Heart right ventricle (tissue), 16 donors: Measurements from ENCODE around the gene CDCA3. TPM values are rescaled to one million over a fixed set of nuclear protein-coding genes. Genes with fewer than 3 reads are reported as not detected.

Experiments
- ATAC-seq, 8 donors: fragments of 200-7000 bp; cut with Tn5 transposase; one replicate each; pipeline ENCODE4 v1.9.1; 2020; ENCODE audit warnings: mild to moderate bottlenecking in 8 of 8, moderate library complexity in 8 of 8, moderate number of reproducible peaks in 1 of 8
- DNase-seq, 2 donors: peaks; one replicate each; pipeline ENCODE4 v3.0.0-alpha.2; 2020
- H3K27ac ChIP-seq, 10 donors: fragments of 200-600 bp; sonication (generic) in 2 of 10; one replicate each; pipeline versions ENCODE4 v1.5.0 to v1.8.0; 2020 to 2022; ENCODE audit warnings: mild to moderate bottlenecking in 3 of 10
- H3K27me3 ChIP-seq, 7 donors: fragments of 200-600 bp; one replicate each; pipeline ENCODE4 v1.8.0; 2021 to 2022; ENCODE audit warnings: mild to moderate bottlenecking in 2 of 7
- H3K36me3 ChIP-seq, 9 donors: fragments of 200-600 bp; sonication (generic) in 1 of 9; one replicate each; pipeline versions ENCODE4 v1.5.0 to v1.8.0; 2020 to 2022; ENCODE audit warnings: mild to moderate bottlenecking in 2 of 9
- H3K4me1 ChIP-seq, 9 donors: fragments of 200-600 bp; sonication (generic) in 1 of 9; one replicate each; pipeline versions ENCODE4 v1.5.0 to v1.8.0; 2020 to 2022; ENCODE audit warnings: mild to moderate bottlenecking in 4 of 9
- H3K4me3 ChIP-seq, 10 donors: fragments of 200-600 bp; sonication (generic) in 2 of 10; one replicate each; pipeline versions ENCODE4 v1.5.0 to v1.8.0; 2020 to 2022; ENCODE audit warnings: mild to moderate bottlenecking in 7 of 10, moderate library complexity in 2 of 10
- H3K9me3 ChIP-seq, 11 donors: fragments of 200-600 bp in 10 of 11; sonication (generic) in 2 of 11; one replicate each; pipeline versions ENCODE4 v1.5.0 to v1.8.0; 2013 to 2022; ENCODE audit warnings: mild to moderate bottlenecking in 2 of 11, control low read depth in 1 of 11, moderate library complexity in 1 of 11
- whole genome bisulfite sequencing, 2 donors: extraction: QIAGEN DNeasy Blood & Tissue Kit; methylation state at CpG; one replicate each; pipeline ENCODE4 v1.1.7; 2013; ENCODE audit warnings: inconsistent platforms in 1 of 2; 5-methylcytosine and 5-hydroxymethylcytosine counted together
- intact Hi-C, 10 donors: fragments of 100-400 bp; cut with DNase I; formaldehyde crosslinking; loops; one replicate each; pipeline versions ENCODE4 v1.11.1 to v1.14.2; 2022
- polyA plus RNA-seq, 2 donors: library from polyadenylated mRNA; stranded (reverse); fragments of 200-250 nt; gene quantifications; one replicate each; pipeline ENCODE4 v1.2.3, GENCODE V29; 2013
- total RNA-seq, 10 donors: library from RNA; stranded (reverse); fragmentation: NEBNext Ultra II Directional in 3 of 10; extraction: Animal tissue kit (Norgen Biotek cat#: 25700) in 3 of 10; gene quantifications; one replicate each; pipeline versions ENCODE4 v1.2.1 to v1.2.4, GENCODE V29; 2021 to 2023
- TF ChIP-seq, protein P1 (sequence below), 9 donors: fragments of 200-600 bp; sonication (generic) in 2 of 9; IDR thresholded peaks; one replicate each; pipeline versions ENCODE4 v1.5.0 to v1.8.0; 2021 to 2022; ENCODE audit warnings: antibody characterized with exemption in 9 of 9, mild to moderate bottlenecking in 5 of 9, moderate library complexity in 1 of 9
- donor health status: Arrhythmogenic right ventricular cardiomyopathy.
- donor health status: ischemic (EF 13 %, LVEDD 7.1; RV severe dilation, severe dysfunction).
- donor health status: healthy with polysubstance abuse.
- donor health status: DM: no; HTN: yes; CAD: no.
- donor health status: DM: no; HTN: no; CAD: no.
- donor health status: ischemic (EF 25% LVEDD 6.9; RV normal size, moderate dysfunction).
- donor health status: ischemic (EF 25% LVEDD 5.7; RV mildly dilated, moderate dysfunction).
- donor health status: healthy.
- donor health status: DM: yes; HTN: yes; CAD: no.
- donor health status: Ischemic cardiomyopathy.
- donor health status: ischemic (EF 35%, LVEDD 5.7; RV mildly dilated, moderate dysfunction).
- donor health status: nonischemic (EF 11% LVEDD 7.7; RV severe dilation, severe dysfunction).
- donor health status: DM: yes; HTN: yes; CAD: no.
- donor health status: PGD.
- donor health status: ischemic (EF 29% LVEDD 5.4; RV normal size, mild dysfunction).
- donor health status: nonischemic (EF 23%, LVEDD 6.1; RV moderate dilation, normal function).

Gene CDCA3
- total and polyA plus RNA-seq, 12 donors: 0.22 to 4.0 (median 0.55) TPM; not detected in 1

DNA sequence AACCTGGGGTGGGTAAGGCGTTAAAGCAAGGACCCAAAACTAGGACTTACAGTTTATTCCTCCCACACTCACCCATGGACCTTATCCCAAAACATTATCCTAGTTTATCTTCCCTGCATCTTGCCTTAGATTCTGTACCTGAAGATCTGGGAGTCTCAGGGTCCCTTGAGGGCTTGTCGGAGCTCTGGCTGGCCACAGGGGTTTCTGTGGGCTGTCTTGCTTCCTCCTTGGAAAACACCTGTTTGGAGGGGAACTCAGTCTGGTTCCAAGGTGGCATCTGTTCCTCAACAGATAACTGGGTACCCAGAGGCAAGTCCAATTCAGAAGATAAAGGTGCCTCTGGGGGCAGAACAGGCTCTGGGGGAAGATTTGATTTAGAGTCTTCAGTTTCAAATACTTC lies 1.7 kb downstream of the CDCA3 start:
- Histone ChIP-seq H3K36me3 (peaks cover 0 to 56% (median 16%) of the 10 kb centered on the region in 9 donors), H3K4me3 (no peak overlapping the region), H3K9me3 (no peaks in the 10 kb centered on the region), H3K27ac (no peak overlapping the region), H3K27me3 (no peaks in the 10 kb centered on the region), H3K4me1 (peaks cover 3 to 26% (median 16%) of the 10 kb centered on the region in 9 donors)
- TF ChIP-seq, protein P1, sequence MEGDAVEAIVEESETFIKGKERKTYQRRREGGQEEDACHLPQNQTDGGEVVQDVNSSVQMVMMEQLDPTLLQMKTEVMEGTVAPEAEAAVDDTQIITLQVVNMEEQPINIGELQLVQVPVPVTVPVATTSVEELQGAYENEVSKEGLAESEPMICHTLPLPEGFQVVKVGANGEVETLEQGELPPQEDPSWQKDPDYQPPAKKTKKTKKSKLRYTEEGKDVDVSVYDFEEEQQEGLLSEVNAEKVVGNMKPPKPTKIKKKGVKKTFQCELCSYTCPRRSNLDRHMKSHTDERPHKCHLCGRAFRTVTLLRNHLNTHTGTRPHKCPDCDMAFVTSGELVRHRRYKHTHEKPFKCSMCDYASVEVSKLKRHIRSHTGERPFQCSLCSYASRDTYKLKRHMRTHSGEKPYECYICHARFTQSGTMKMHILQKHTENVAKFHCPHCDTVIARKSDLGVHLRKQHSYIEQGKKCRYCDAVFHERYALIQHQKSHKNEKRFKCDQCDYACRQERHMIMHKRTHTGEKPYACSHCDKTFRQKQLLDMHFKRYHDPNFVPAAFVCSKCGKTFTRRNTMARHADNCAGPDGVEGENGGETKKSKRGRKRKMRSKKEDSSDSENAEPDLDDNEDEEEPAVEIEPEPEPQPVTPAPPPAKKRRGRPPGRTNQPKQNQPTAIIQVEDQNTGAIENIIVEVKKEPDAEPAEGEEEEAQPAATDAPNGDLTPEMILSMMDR (IDR thresholded peaks at IDR 0.05): no peak
- 88 to 95% methylated on average over 2 of the region's 2 CpGs for WGBS, 2 donors
- intact Hi-C loops: no loop called here
- ATAC-seq (no peak), DNase-seq (no peak)

DNA sequence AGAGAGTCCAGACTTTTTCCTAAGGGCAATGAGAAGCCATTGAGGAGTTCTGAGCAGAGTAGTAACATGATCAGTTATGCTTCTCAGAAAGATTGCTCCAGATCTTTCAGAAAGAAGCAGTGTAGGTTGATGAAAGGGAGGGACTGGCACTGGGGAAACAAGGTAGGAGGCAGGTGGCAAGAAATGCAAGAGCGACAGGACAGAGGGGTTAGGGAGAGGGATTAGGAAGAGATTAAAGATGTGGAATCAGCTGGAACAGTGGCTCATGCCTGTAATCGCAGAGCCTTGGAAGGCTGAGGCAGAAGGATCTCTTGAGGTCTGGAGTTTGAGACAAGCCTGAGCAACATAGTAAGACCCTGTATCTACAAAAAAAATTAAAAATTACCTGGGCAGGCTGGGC lies 3.4 kb downstream of the CDCA3 start:
- TF ChIP-seq, protein P1 (IDR thresholded peaks at IDR 0.05): no peak
- 93 to 97% methylated on average over 2 of the region's 2 CpGs for WGBS, 2 donors
- no peaks in the 10 kb centered on the region for H3K27me3 ChIP-seq
- no peak overlapping the region for H3K4me3 ChIP-seq
- H3K27ac ChIP-seq: no peak overlapping the region
- H3K36me3 ChIP-seq: peaks cover 0 to 73% (median 19%) of the 10 kb centered on the region in 9 donors
- no peak for ATAC-seq
- intact Hi-C loops: no loop called here
- no peak for DNase-seq
- H3K4me1 ChIP-seq: peaks cover 0 to 11% (median 5%) of the 10 kb centered on the region in 9 donors
- no peaks in the 10 kb centered on the region for H3K9me3 ChIP-seq

GRCh38 chr12:6846316-6846869 lies 4.7 kb downstream of the CDCA3 start:
- H3K36me3 ChIP-seq: peaks cover 0 to 84% (median 19%) of the 10 kb centered on the region in 9 donors
- 86 to 91% methylated on average over 7 of the region's 7 CpGs for WGBS, 2 donors
- DNase-seq: no peak
- H3K9me3 ChIP-seq: no peaks in the 10 kb centered on the region
- H3K27ac ChIP-seq: no peak overlapping the region
- ATAC-seq: no peak
- H3K4me1 ChIP-seq: peaks cover 0 to 10% (median 5%) of the 10 kb centered on the region in 9 donors
- intact Hi-C loops: no loop called here
- H3K27me3 ChIP-seq: no peaks in the 10 kb centered on the region
- TF ChIP-seq, protein P1 (IDR thresholded peaks at IDR 0.05): no peak
- no peak overlapping the region for H3K4me3 ChIP-seq

GRCh38 chr12:6845395-6845794 lies 5.7 kb downstream of the CDCA3 start:
- DNase-seq: no peak
- H3K36me3 ChIP-seq: peaks cover 0 to 84% (median 19%) of the 10 kb centered on the region in 9 donors

More at GRCh38 chr12:6845395-6845794, 5.7 kb downstream of the CDCA3 start:
- TF ChIP-seq, protein P1 (IDR thresholded peaks at IDR 0.05): no peak
- Histone ChIP-seq H3K4me3 (no peak overlapping the region), H3K27ac (no peak overlapping the region), H3K27me3 (no peaks in the 10 kb centered on the region), H3K9me3 (no peaks in the 10 kb centered on the region), H3K4me1 (peaks cover 0 to 12% (median 2%) of the 10 kb centered on the region in 9 donors)
- intact Hi-C loops: no loop called here
- no peak for ATAC-seq
- WGBS, 2 donors: 93% methylated on average over 17 of the region's 17 CpGs
